ENCODE data around the gene RSPH10B. TPM values are rescaled to one million over a fixed set of nuclear protein-coding genes. Genes with fewer than 3 reads are reported as not detected.
A peak's percentile ranks its signal among the peaks of the same experiment; 100 is the strongest.
"Not testable (repeated sequence)": the region's sequence is repeated elsewhere in the genome, so short reads cannot be mapped to it uniquely, and the experiment has no call there.

RSPH10B gene
- total RNA-seq (10 to 100 TPM in 1 of 2 donors, 1 to 10 TPM in 1; 9.8 to 10.2 TPM), polyA plus RNA-seq (1 to 10 TPM; 1.8 to 2.3 TPM)
- long read RNA-seq, donor 1, result 0 reads
- long read RNA-seq, donor 2, result 0 reads
- long read RNA-seq, donor 3, partial matches to known transcripts, result 16 of 35 reads
- long read RNA-seq, donor 3, other reads (novel, unspliced or antisense), result 19 of 35 reads
- long read RNA-seq, donor 4, result 0 reads
- long read RNA-seq, donor 5, partial matches to known transcripts, result 0 of 1 reads
- long read RNA-seq, donor 5, other reads (novel, unspliced or antisense), result 0 of 1 reads

DNA sequence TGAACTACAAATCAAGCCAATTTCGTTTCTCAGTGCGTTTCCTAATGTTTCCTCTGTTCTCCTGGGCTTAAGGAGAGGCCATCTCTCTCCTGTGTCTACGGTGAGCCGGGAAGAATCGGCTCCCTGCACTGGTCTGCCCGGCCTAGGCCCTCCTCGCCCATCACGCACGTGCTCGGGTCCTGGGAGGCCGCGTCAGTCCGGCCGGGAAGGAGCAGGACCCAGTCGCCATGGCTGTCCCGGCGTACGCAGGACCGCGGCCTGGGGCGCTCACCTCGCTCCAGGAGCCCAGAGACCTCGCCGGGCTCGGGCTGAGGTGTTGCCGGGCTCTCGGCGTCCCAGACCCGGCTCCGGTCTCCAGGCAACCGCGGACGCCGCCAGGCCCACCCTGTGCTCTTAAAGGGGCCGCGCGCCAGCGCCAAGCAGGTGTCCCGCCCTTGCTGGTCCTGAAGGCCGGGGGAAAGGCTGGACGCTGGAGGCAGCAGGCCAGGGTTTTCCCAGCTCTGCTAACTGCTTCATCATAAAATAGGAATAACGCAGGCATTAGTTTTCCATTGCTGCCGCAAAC, at the start of gene RSPH10B:
RSPH10B (minus strand) TSS at position 343 of the 565 bp plus-strand sequence. CDS start 3,573 bp downstream, outside the sequence.
- not testable (repeated sequence) for H3K36me3 ChIP-seq (ENCODE audit: control insufficient read depth in 4 of 4, insufficient read depth in 4 of 4, low read length in 4 of 4); H3K27me3 ChIP-seq (ENCODE audit: control insufficient read depth in 3 of 3, insufficient read depth in 3 of 3, low read length in 2 of 3); H3K4me3 ChIP-seq; H3K4me1 ChIP-seq (ENCODE audit: control insufficient read depth in 5 of 5, insufficient read depth in 5 of 5, low read length in 5 of 5); DNase-seq; H3K9ac ChIP-seq (ENCODE audit: insufficient read depth in 1 of 2, low read length in 2 of 2); H3K9me3 ChIP-seq (ENCODE audit: control insufficient read depth in 4 of 4, insufficient read depth in 3 of 4, low read length in 3 of 4); ATAC-seq (ENCODE audit: insufficient read depth, low FRiP score); H3K27ac ChIP-seq (ENCODE audit: low read depth in 1 of 2, low read length in 1 of 2)
- 13 to 21% methylated on average over 7 to 21 of the region's 43 CpGs for WGBS, 2 donors

DNA sequence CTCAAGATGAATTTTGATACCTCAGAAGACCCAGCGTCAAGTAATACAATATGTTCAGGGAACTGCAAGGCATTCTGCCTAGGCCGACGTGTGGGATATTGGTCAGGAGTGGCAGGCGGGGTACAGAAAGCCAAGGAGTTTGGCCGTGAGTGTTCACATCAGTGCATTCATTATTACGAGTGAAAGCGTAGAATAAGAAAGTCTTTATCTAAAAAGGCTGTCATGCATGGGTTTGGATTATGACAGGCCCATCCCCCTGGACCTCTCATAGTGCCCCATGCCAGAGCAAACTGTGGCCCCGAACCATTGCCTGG, 46.1 kb upstream of the RSPH10B start:
- Histone ChIP-seq H3K4me3 (no peak overlapping the region), H3K36me3 (ENCODE audit: control insufficient read depth in 4 of 4, insufficient read depth in 4 of 4, low read length in 4 of 4) (peaks cover 18 to 22% (median 21%) of the 10 kb centered on the region in 4 donors), H3K9me3 (ENCODE audit: control insufficient read depth in 4 of 4, insufficient read depth in 3 of 4, low read length in 3 of 4) (no peaks in the 10 kb centered on the region), H3K27ac (ENCODE audit: low read depth in 1 of 2, low read length in 1 of 2) (no peak overlapping the region), H3K9ac (ENCODE audit: insufficient read depth in 1 of 2, low read length in 2 of 2) (no peak overlapping the region), H3K27me3 (ENCODE audit: control insufficient read depth in 3 of 3, insufficient read depth in 3 of 3, low read length in 2 of 3) (no peaks in the 10 kb centered on the region), H3K4me1 (ENCODE audit: control insufficient read depth in 5 of 5, insufficient read depth in 5 of 5, low read length in 5 of 5) (peaks cover 0 to 6% (median 3%) of the 10 kb centered on the region in 5 donors)
- TF ChIP-seq, protein P1, sequence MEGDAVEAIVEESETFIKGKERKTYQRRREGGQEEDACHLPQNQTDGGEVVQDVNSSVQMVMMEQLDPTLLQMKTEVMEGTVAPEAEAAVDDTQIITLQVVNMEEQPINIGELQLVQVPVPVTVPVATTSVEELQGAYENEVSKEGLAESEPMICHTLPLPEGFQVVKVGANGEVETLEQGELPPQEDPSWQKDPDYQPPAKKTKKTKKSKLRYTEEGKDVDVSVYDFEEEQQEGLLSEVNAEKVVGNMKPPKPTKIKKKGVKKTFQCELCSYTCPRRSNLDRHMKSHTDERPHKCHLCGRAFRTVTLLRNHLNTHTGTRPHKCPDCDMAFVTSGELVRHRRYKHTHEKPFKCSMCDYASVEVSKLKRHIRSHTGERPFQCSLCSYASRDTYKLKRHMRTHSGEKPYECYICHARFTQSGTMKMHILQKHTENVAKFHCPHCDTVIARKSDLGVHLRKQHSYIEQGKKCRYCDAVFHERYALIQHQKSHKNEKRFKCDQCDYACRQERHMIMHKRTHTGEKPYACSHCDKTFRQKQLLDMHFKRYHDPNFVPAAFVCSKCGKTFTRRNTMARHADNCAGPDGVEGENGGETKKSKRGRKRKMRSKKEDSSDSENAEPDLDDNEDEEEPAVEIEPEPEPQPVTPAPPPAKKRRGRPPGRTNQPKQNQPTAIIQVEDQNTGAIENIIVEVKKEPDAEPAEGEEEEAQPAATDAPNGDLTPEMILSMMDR (IDR thresholded peaks at IDR 0.05; ENCODE audit: control extremely low read depth, extremely low read depth), result no peak
- WGBS, 2 donors, result 94 to 96% methylated on average over 8 of the region's 8 CpGs
- DNase-seq (no peak), ATAC-seq (ENCODE audit: insufficient read depth, low FRiP score) (no peak)

DNA sequence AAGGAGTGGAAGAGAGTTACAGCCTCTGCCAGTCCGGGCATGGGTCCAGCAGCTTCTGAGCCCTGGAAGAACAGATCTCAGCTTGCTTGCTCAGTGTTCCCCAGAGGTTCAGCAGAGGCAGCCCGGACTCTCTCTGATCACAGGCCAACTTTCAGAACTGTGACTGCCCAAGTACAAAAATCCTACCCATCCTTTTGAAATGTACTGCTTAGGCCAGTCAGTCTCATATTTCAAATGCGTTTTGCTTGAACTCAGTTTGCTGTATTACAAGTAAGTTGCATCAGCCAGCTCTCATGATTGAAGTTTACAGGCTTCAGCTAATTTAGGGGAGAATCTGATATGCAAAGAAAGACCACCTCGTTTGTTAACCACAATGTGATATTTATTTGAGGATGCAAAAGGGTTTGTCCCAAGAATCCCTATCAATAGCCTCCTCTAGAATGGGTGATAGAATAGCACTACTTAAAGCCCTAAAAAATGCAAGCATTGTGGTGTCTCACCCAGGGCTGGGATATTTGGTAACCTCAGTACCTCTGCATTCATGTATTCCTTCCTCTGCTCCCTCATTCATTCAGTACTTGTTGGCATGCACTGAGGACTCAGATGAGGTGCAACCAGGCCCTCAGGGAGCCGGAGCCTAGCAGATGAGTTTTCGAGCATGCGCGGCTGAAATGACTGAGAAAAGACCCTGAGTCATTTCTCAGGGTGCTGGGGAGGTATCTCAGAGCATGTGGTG, 45.6 kb upstream of the RSPH10B start:
- peak; percentile 5 for ATAC-seq (ENCODE audit: insufficient read depth, low FRiP score)
- WGBS, 2 donors, result 76 to 92% methylated on average over 8 of the region's 8 CpGs
- TF ChIP-seq, protein P1 (IDR thresholded peaks at IDR 0.05; ENCODE audit: control extremely low read depth, extremely low read depth), result no peak
- Histone ChIP-seq H3K27ac (ENCODE audit: low read depth in 1 of 2, low read length in 1 of 2) (no peak overlapping the region), H3K4me1 (ENCODE audit: control insufficient read depth in 5 of 5, insufficient read depth in 5 of 5, low read length in 5 of 5) (peaks cover 0 to 6% (median 3%) of the 10 kb centered on the region in 5 donors), H3K4me3 (no peak overlapping the region), H3K9me3 (ENCODE audit: control insufficient read depth in 4 of 4, insufficient read depth in 3 of 4, low read length in 3 of 4) (no peaks in the 10 kb centered on the region), H3K27me3 (ENCODE audit: control insufficient read depth in 3 of 3, insufficient read depth in 3 of 3, low read length in 2 of 3) (no peaks in the 10 kb centered on the region), H3K9ac (ENCODE audit: insufficient read depth in 1 of 2, low read length in 2 of 2) (no peak overlapping the region), H3K36me3 (ENCODE audit: control insufficient read depth in 4 of 4, insufficient read depth in 4 of 4, low read length in 4 of 4) (peaks cover 14 to 21% (median 18%) of the 10 kb centered on the region in 4 donors)
- peak; percentile 31 to 72 (median 39) for DNase-seq

Data from lung (tissue), 16 donors.